Left cardiac atrium (tissue), 4 donors: Measurements from ENCODE around the gene CLEC4C. TPM values are rescaled to one million over a fixed set of nuclear protein-coding genes. Genes with fewer than 3 reads are reported as not detected.
"Not testable (repeated sequence)": the region's sequence is repeated elsewhere in the genome, so short reads cannot be mapped to it uniquely, and the experiment has no call there.

ENCODE experiments used
- ATAC-seq, 2 donors: fragments of 200-7000 bp; cut with Tn5 transposase; one replicate each; pipeline ENCODE4 v1.9.1; 2020; ENCODE audit warnings: mild to moderate bottlenecking in 2 of 2, moderate library complexity in 2 of 2
- DNase-seq: peaks from one replicate; pipeline ENCODE4 v3.0.0-alpha.2; 2020
- intact Hi-C, 2 donors: fragments of 100-400 bp; cut with DNase I; formaldehyde crosslinking; loops; one replicate each; pipeline versions ENCODE4 v1.14.1 to v1.15.1; 2022 to 2023
- total RNA-seq, 2 donors: library from RNA; stranded (reverse); fragmentation: NEBNext Ultra II Directional; extraction: Animal tissue kit (Norgen Biotek cat#: 25700); gene quantifications; one replicate each; pipeline ENCODE4 v1.2.1, GENCODE V29; 2021
- donor health status: DM: no; HTN: yes; CAD: no.
- donor health status: DM: no; HTN: yes; CAD: no; lungs with severe emphysema.
- donor health status: DM: yes; HTN: yes; CAD: no.
- donor health status: Dilated cardiomyopathy.

The CLEC4C gene
- total RNA-seq, 2 donors from 2014 or later = not detected

DNA sequence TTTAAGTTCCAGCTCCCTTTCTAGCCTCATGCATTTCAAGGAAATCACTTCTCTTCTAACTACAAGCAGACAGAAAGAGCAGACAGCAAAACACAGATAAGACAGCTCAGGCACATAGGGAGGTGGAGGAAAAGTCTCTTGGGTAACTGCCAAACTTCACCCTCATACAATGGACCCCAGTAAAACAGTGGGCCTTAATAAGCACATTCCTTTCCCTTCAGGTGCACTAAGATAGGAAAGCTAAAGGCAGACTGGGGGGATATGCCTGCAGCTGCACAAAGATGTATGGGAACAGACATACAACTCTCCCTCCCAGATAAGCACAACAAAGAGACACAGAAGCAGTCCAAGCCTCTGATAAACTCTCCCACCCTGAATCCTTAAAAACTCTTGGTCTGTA lies 16.2 kb downstream of the CLEC4C start:
- intact Hi-C loops, DNase-seq, ATAC-seq: not testable (repeated sequence)

- ATAC-seq (no peak), DNase-seq (no peak)
- intact Hi-C loops = no loop called here
Measured at GRCh38 chr12:7729746-7730145, 17.4 kb downstream of the CLEC4C start.

GRCh38 chr12:7723926-7724325 lies 23.2 kb downstream of the CLEC4C start:
- intact Hi-C loops = no loop called here
- DNase-seq (no peak), ATAC-seq (no peak)

DNA sequence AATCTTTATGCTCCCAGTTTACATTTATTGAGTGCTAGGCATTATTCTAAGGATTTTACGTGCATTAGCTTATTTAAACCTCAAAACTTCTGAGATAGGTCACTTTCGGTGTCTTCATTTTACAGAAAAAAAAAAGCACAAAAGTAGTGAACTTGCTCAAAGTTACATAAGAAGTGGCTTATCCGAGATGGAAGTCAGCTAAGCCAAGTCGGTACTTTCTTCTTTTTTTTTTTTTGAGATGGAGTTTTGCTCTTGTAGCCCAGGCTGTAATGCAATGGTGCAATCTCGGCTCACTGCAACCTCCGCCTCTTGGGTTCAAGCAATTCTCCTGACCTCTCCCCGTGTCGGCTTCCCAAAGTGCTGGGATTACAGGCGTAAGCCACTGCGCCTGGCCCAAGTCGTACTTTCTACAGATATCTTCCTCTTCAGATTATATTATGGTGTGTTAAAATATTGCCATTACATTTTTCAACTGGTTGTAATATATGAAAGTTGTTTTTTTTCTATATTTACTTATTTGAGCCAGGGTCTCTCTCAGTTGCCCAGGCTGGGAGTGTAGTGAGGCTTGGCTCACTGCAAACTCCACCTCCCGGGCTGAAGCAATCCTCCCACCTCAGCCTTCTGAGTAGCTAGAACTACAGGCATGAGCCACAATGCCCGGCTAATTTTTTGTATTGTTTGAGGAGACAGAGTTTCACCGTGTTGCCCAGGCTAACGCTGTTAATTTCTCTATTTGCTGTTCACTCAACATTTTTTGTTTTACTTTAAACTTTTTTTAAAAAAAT lies 27.0 kb downstream of the CLEC4C start:
- ATAC-seq = peak in 1 of 2 donors; percentile 38
- intact Hi-C loops = no loop called here

GRCh38 chr12:7716381-7716780 lies 30.8 kb downstream of the CLEC4C start:
- DNase-seq (no peak), ATAC-seq (no peak)
- intact Hi-C loops = no loop called here

More for the DNA sequence above, 27.0 kb downstream of the CLEC4C start:
- DNase-seq = no peak

GRCh38 chr12:7712841-7713442 lies 34.2 kb downstream of the CLEC4C start:
- no peak for DNase-seq
- no peak for ATAC-seq
- intact Hi-C loops = no loop called here

DNA sequence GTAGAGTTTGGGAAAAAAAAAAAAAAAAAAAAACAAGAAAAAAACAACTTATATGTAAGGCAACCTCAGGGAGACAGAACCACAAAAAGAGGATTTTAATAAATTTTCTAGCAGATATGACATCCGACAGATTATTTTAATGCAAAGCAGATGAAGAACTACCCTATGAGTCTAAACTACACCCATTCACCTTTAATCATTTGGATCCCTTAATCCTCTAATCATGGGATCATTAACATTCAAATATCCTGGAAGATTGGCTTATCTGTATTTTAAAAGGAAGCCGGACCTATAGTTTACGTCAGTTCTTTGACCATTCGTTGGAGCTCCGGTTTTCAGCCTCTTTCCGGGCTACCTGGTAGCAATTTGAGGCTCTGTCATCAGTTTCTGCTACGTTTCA lies 36.0 kb downstream of the CLEC4C start, which contains the start of gene DPPA3:
Gene DPPA3, plus strand, starts transcription at position 301 of the 400 bp plus-strand sequence. CDS start 138 bp downstream, outside the sequence.
- no peak for ATAC-seq

GRCh38 chr12:7709969-7710675 lies 37.1 kb downstream of the CLEC4C start:
- DNase-seq (no peak), ATAC-seq (no peak)
- intact Hi-C loops = no loop called here

More for the DNA sequence above, 36.0 kb downstream of the CLEC4C start, which contains the start of gene DPPA3:
- intact Hi-C loops = no loop called here
- no peak for DNase-seq

DNA sequence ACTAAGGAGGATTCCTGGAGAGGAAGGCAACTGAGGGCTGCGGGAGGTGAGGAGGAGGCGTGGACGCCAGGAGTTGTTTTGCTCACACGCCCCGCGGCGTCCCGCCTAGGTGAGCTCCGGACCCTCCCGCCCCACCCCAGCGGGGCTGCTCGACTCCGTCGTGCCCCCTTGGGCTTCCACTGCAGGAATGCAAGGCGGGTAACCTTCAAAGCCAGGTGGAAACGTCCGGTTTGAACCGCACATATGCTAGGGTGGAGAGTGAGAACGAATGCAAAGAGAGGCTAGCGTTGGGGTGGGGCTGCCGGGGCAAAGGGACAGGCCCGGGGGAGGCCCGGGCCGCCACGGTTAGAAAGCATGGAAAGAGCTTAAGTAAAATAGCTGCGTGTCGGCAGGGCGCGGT lies 41.3 kb downstream of the CLEC4C start:
- intact Hi-C loops = no loop called here
- no peak for ATAC-seq
- no peak for DNase-seq

- peak; percentile 57 to 82 for ATAC-seq
- DNase-seq = peak; percentile 44
Measured at GRCh38 chr12:7695566-7696197, 51.5 kb downstream of the CLEC4C start, which contains the start of gene GDF3. Gene GDF3, minus strand, starts transcription at chr12:7695775. Its CDS starts 47 bp downstream, at chr12:7695728.

DNA sequence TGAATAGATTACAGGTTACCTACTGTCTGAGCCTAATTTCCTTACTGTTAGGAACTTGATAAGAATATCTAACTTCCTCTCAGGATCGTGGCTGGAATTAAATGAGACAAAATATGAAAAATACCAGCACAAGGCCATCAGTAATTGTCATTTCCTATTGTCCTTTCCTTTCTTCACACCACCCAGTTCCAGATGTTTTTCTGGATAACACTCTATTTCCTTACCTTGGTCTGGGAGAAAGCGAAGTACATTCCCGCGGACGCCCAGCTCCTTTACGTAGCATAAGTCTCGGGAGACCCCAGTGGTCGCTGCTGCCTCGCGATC lies 52.0 kb downstream of the CLEC4C start:
- DNase-seq (no peak), ATAC-seq (peak in 1 of 2 donors; percentile 34)
- intact Hi-C loops = no loop called here

More at GRCh38 chr12:7695566-7696197, 51.5 kb downstream of the CLEC4C start, which contains the start of gene GDF3:
- intact Hi-C loops = no loop called here

- DNase-seq = no peak
- ATAC-seq = no peak
- intact Hi-C loops = no loop called here
Measured at GRCh38 chr12:7694556-7695236, 52.5 kb downstream of the CLEC4C start.

DNA sequence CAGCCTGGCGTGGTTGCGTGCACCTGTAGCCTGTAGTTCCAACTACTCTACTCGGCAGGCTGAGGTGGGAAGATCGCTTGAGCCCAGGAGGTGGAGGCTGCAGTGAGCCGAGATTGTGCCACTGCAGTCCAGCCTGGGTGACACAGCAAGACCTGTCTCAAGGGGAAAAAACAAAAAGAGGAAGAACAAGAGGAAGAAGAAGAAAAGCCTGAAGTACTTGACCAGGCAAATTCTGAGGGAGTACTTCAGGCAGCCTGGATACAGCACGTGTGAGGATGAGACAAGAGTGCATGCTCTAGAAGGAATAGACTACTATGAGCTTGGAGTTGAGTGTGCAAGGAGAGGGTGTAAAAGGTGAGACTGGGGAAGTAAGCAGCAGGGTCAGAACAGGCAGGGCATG lies 53.4 kb downstream of the CLEC4C start:
- intact Hi-C loops = no loop called here
- peak in 1 of 2 donors; percentile 14 for ATAC-seq
- no peak for DNase-seq

DNA sequence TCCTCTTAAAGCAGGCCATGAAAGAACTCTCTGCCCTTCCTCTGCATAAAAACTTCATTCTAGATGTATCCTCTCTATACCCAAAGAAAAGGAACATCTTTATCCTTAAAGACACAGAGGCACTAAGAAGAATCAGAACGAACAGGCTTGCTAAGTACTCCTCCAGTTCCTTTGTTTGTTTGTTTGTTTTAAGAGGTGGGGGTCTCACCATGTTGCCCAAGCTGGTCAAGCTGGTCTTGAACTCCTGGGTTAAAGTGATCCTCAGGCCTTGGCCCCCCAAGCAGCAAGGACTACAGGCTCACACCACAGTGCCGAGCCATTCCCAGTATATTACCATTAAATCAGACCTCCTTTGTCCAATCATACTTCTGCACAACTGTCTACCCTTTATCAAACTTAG lies 65.6 kb downstream of the CLEC4C start:
- DNase-seq (no peak), ATAC-seq (no peak)
- intact Hi-C loops = no loop called here

Other genes starting within 250 kb of the CLEC4C start
- 100 to 1,000 TPM; 186 to 270 TPM for gene CD163, start 243.6 kb downstream of the CLEC4C start, total RNA-seq
- gene APOBEC1, start 81.5 kb downstream of the CLEC4C start, total RNA-seq = not detected
- gene GDF3, start 51.6 kb downstream of the CLEC4C start, total RNA-seq = under 1 TPM; 0.24 to 0.26 TPM
- gene DPPA3, start 35.9 kb downstream of the CLEC4C start, total RNA-seq = not detected
- gene NANOGNB, start 17.8 kb upstream of the CLEC4C start, total RNA-seq = not detected
- not detected for gene NANOG, start 42.0 kb upstream of the CLEC4C start, total RNA-seq
- 1 to 10 TPM in 1 of 2 donors, under 1 TPM in 1; 0.29 to 1.3 TPM for gene SLC2A14, start 125.5 kb upstream of the CLEC4C start, total RNA-seq
- 10 to 100 TPM; 21.6 to 33.5 TPM for gene SLC2A3, start 188.8 kb upstream of the CLEC4C start, total RNA-seq